Chondrocyte (in vitro differentiated cells): ENCODE results near the gene APP. TPM values are rescaled to one million over a fixed set of nuclear protein-coding genes. Genes with fewer than 3 reads are reported as not detected.

ENCODE experiments used
- DNase-seq: peaks from one replicate; pipeline ENCODE4 v3.0.0; 2021; ENCODE audit warnings: mixed read lengths, low spot score
- H3K27ac Mint-ChIP-seq: one replicate; pipeline ENCODE4 v1.8.0; 2021; ENCODE audit warnings: mild to moderate bottlenecking, moderate library complexity, mixed read lengths; ENCODE audit not compliant: unreplicated experiment
- H3K27me3 Mint-ChIP-seq: 2 replicates; pipeline ENCODE4 v1.8.0; 2021; ENCODE audit warnings: low read depth, mixed read lengths
- H3K36me3 Mint-ChIP-seq: 2 replicates; pipeline ENCODE4 v1.8.0; 2021; ENCODE audit warnings: low read depth, mixed read lengths
- H3K4me1 Mint-ChIP-seq: 2 replicates; pipeline ENCODE4 v1.8.0; 2021; ENCODE audit warnings: low read depth, mild to moderate bottlenecking, mixed read lengths
- H3K4me3 Mint-ChIP-seq: one replicate; pipeline ENCODE4 v1.8.0; 2021; ENCODE audit warnings: mild to moderate bottlenecking, moderate library complexity, mixed read lengths; ENCODE audit not compliant: unreplicated experiment
- H3K9me3 Mint-ChIP-seq: 2 replicates; pipeline ENCODE4 v1.8.0; 2021; ENCODE audit warnings: low read depth, mixed read lengths
- total RNA-seq: library from RNA; stranded (reverse); gene quantifications from 3 replicates; pipeline ENCODE4 v1.2.1, GENCODE V29; 2021
- TF ChIP-seq, protein P1 (sequence below): fragments of 200-600 bp; sonication (generic); IDR thresholded peaks from 2 replicates; pipeline ENCODE4 v1.5.0; 2021; ENCODE audit warnings: antibody characterized with exemption, mild to moderate bottlenecking, moderate library complexity

The APP gene
- total RNA-seq, 1 donor from 2014 or later = 442 TPM

DNA sequence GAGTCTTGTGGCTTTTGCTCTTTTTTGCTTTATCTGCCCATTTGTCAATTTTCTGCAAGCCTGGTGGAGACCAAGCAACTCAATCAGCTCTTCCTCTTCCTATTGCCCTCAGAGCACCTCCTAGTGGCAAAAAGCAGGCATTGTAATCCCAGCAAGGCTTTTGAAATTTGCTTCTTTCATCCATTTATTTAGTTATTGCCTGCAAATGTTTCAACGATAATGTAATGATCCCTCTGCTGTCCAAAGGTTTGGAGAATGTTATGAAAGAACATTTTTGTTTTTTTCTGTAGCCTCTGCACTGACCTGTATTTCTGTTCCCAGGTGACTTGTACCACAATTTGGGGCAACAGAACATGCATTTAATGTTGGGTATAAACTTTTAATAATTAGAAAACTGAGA lies 308.0 kb downstream of the APP start:
- TF ChIP-seq, protein P1, sequence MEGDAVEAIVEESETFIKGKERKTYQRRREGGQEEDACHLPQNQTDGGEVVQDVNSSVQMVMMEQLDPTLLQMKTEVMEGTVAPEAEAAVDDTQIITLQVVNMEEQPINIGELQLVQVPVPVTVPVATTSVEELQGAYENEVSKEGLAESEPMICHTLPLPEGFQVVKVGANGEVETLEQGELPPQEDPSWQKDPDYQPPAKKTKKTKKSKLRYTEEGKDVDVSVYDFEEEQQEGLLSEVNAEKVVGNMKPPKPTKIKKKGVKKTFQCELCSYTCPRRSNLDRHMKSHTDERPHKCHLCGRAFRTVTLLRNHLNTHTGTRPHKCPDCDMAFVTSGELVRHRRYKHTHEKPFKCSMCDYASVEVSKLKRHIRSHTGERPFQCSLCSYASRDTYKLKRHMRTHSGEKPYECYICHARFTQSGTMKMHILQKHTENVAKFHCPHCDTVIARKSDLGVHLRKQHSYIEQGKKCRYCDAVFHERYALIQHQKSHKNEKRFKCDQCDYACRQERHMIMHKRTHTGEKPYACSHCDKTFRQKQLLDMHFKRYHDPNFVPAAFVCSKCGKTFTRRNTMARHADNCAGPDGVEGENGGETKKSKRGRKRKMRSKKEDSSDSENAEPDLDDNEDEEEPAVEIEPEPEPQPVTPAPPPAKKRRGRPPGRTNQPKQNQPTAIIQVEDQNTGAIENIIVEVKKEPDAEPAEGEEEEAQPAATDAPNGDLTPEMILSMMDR = peak; percentile 79
- DNase-seq = no peak
- no peak overlapping the region for H3K27ac Mint-ChIP-seq
- H3K27me3 Mint-ChIP-seq = no peaks in the 10 kb centered on the region
- H3K4me1 Mint-ChIP-seq = peaks cover 15% of the 10 kb centered on the region
- no peak overlapping the region for H3K4me3 Mint-ChIP-seq
- H3K36me3 Mint-ChIP-seq = no peaks in the 10 kb centered on the region
- peaks cover 5% of the 10 kb centered on the region for H3K9me3 Mint-ChIP-seq

DNA sequence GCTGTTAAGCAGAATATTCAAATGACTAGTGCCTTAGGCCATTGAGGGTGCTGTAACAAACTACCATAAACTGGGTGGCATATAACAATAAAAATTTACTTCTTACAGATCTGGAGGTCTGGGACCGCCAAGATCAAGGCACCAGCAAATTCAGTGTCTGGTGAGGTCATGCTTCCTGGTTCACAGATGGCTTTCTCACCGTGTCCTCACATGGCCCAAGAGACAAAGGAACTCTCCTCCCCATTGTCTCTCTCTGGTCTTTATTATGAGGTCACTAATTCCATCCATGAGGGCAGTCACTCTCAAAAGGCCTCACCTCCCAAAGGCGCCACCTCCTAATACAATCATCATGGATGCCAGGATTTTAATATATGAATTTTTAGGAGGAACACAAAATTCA lies 308.5 kb downstream of the APP start:
- Mint-ChIP-seq H3K27me3 (no peaks in the 10 kb centered on the region), H3K27ac (no peak overlapping the region), H3K36me3 (no peaks in the 10 kb centered on the region), H3K4me3 (no peak overlapping the region), H3K4me1 (peaks cover 18% of the 10 kb centered on the region), H3K9me3 (peaks cover 5% of the 10 kb centered on the region)
- TF ChIP-seq, protein P1 = no peak
- no peak for DNase-seq

DNA sequence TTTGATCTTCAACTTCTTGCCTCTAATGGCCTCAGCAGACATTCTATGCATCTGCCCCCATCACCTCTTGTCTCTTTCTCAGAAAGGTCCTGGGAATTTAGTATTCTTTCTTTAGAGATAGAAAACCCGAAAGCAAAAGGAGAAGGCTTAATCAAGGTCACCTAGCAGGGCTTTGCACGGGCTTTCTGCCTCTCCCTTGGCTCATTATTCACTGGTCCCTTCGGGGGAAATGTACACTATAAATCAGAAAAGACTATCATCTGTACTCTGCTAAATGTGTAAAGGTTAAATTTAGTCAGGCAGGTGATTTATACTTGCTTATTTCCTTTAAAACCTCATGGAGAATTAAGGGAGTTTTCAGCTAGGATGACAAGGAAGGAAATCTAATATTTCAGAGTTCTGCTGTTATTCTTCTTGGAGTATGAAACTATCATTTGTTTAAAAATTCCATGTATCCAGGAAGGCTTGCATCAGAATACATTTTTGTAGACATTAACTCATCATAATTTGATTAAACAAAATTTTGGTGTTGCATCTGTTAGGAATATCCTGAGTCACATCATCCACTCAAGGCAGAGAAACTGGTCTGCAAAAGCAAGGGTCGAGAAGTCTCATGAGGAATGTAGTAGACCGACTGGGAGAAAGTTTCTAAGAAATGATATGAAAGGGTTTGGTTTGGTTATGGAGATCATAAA lies 311.2 kb downstream of the APP start:
- Mint-ChIP-seq H3K4me3 (no peak overlapping the region), H3K27me3 (no peaks in the 10 kb centered on the region), H3K27ac (peak overlapping the region; percentile 5), H3K4me1 (peaks cover 18% of the 10 kb centered on the region), H3K9me3 (peaks cover 5% of the 10 kb centered on the region), H3K36me3 (no peaks in the 10 kb centered on the region)
- TF ChIP-seq, protein P1 = no peak
- no peak for DNase-seq

DNA sequence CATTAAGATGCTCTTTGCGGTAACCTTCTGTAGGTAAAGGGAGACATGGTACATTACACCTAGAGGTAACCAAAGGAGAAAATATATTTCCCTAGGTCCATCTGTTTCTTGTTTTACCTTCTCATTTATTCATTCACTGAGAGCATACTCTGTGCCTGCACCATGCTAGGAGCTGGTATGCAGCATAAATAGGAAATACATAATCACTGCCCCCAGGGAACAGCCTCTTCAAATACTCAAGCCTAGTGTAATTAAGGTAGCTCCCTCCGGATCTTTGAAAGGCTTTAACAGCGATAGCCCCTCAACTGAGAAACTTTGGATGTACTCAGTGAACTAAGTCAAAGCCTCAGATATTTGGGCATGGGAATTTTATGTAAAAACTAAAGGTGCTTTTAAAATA lies 312.2 kb downstream of the APP start:
- TF ChIP-seq, protein P1 = no peak
- H3K4me3 Mint-ChIP-seq = no peak overlapping the region
- peaks cover 5% of the 10 kb centered on the region for H3K9me3 Mint-ChIP-seq
- H3K27ac Mint-ChIP-seq = no peak overlapping the region
- no peaks in the 10 kb centered on the region for H3K36me3 Mint-ChIP-seq
- peaks cover 18% of the 10 kb centered on the region for H3K4me1 Mint-ChIP-seq
- H3K27me3 Mint-ChIP-seq = no peaks in the 10 kb centered on the region
- DNase-seq = no peak

DNA sequence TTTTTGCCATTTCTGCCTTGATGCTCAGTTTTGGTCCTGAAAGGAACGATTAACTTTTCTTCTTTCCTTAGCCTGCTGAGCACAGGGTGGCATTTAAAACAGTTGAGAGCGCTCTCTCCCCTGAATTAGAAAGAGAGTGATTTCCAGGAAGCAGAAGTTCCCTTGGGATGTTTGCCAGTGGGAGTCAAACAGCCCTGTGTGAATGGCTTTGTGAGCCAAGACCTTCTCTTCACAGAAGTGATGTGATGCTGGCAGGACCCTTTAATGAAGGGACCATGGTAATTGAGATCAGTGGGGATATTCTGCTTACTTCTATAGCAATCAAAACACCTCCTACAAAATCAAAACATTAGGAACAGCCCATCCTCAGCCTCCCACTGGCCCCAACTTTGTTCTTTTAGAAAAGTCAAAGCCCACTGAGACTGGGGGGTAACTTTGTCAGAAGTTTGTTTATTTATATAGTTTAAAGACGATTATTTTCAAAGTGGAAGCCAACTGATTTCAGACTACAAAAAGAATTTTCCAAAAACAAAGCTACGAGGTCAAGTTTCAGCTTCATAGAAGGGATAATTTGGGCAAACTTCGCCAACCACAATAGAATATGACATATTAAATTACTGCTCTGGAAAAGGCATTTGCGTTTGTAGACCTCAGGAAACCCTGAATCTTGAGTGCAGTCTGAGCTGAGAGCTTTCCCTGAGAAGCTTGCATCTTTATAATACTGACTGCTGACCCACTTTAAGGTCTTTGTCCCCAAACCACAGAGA lies 313.1 kb downstream of the APP start:
- no peak for DNase-seq
- TF ChIP-seq, protein P1 = no peak
- peaks cover 18% of the 10 kb centered on the region for H3K4me1 Mint-ChIP-seq
- H3K36me3 Mint-ChIP-seq = no peaks in the 10 kb centered on the region
- H3K4me3 Mint-ChIP-seq = no peak overlapping the region
- no peak overlapping the region for H3K27ac Mint-ChIP-seq
- H3K9me3 Mint-ChIP-seq = peaks cover 5% of the 10 kb centered on the region
- no peaks in the 10 kb centered on the region for H3K27me3 Mint-ChIP-seq
